GM19099 (cell line): ENCODE results near the gene HORMAD2.

ENCODE experiments used
- POLR2A ChIP-seq: IDR thresholded peaks from 3 replicates; pipeline ENCODE4 v1.6.1; 2011; ENCODE audit warnings: low read depth; ENCODE audit not compliant: insufficient read length; ENCODE audit errors: extremely low read depth

The HORMAD2 gene

GRCh38 chr22:30214703-30215407 lies 134.6 kb downstream of the HORMAD2 start:
- no peak for TF ChIP-seq POLR2A

GRCh38 chr22:30216710-30217109 lies 136.4 kb downstream of the HORMAD2 start:
- TF ChIP-seq POLR2A = no peak

GRCh38 chr22:30217698-30218560 lies 137.7 kb downstream of the HORMAD2 start:
- no peak for TF ChIP-seq POLR2A

- TF ChIP-seq POLR2A = no peak
Measured at GRCh38 chr22:30219049-30219654, 138.9 kb downstream of the HORMAD2 start.

GRCh38 chr22:30219668-30220278 lies 139.5 kb downstream of the HORMAD2 start:
- TF ChIP-seq POLR2A = no peak

- TF ChIP-seq POLR2A = no peak
Measured at GRCh38 chr22:30220338-30221012, 140.2 kb downstream of the HORMAD2 start.

GRCh38 chr22:30221121-30221992 lies 141.1 kb downstream of the HORMAD2 start:
- TF ChIP-seq POLR2A = no peak

GRCh38 chr22:30222321-30222720 lies 142.1 kb downstream of the HORMAD2 start:
- TF ChIP-seq POLR2A = no peak

- TF ChIP-seq POLR2A = no peak
Measured at GRCh38 chr22:30223303-30223702, 143.0 kb downstream of the HORMAD2 start.

- TF ChIP-seq POLR2A = no peak
Measured at GRCh38 chr22:30224161-30224857, 144.0 kb downstream of the HORMAD2 start.

- TF ChIP-seq POLR2A = no peak
Measured at GRCh38 chr22:30225220-30225927, 145.1 kb downstream of the HORMAD2 start.

- no peak for TF ChIP-seq POLR2A
Measured at GRCh38 chr22:30226192-30226832, 146.0 kb downstream of the HORMAD2 start.
